Activated naive CD4-positive, alpha-beta T cell treated with Interleukin-2 at 50 U/mL for 16 hours (primary cell): ENCODE results near the gene SUPT16H.
"Not testable (repeated sequence)": the region's sequence is repeated elsewhere in the genome, so short reads cannot be mapped to it uniquely, and the experiment has no call there.

Experiments
- DNase-seq: peaks from one replicate; pipeline ENCODE4 v3.0.0-alpha.2; 2020

SUPT16H gene

DNA sequence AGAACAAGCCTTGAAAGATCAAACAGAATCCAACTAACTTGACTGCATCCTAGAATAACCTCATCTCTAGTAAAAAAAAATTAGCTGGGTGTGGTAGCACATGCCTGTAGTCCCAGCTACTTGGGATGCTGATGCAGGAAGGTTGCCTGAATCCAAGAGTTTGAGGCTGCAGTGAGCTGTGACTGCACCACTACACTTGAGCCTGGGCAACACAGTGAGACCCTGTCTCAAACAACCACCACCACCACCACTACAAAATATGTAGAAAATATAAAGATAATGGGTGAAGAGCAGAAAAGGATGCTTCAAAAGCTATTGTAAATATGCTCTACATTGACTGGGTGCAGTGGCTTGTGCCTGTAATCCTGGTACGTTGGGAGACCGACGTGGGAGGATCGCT, 27.3 kb downstream of the SUPT16H start:
- DNase-seq, result no peak

DNA sequence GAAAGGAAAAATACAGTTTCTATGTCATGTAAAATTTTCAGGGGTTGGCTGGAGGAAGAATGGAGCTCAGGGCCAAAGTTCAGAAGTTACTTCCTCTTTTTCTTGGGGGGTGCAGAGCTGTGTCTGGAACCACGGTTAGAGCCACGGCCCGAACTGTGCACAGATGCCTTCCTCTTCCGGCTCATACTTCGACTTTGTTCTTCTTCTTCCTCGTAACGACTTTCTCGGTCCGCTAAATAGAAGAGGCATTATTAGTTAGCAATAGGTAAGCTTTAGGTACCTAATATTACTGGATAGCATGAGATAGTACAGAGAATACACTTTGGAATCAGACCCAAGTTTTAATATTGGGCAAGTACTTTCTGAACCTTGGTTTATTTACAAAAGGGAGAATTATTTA, 31.2 kb downstream of the SUPT16H start:
- DNase-seq, result no peak

- DNase-seq, result no peak
Measured at GRCh38 chr14:21350539-21350938, 33.3 kb downstream of the SUPT16H start.

GRCh38 chr14:21347201-21347600, 36.6 kb downstream of the SUPT16H start:
- DNase-seq, result no peak

DNA sequence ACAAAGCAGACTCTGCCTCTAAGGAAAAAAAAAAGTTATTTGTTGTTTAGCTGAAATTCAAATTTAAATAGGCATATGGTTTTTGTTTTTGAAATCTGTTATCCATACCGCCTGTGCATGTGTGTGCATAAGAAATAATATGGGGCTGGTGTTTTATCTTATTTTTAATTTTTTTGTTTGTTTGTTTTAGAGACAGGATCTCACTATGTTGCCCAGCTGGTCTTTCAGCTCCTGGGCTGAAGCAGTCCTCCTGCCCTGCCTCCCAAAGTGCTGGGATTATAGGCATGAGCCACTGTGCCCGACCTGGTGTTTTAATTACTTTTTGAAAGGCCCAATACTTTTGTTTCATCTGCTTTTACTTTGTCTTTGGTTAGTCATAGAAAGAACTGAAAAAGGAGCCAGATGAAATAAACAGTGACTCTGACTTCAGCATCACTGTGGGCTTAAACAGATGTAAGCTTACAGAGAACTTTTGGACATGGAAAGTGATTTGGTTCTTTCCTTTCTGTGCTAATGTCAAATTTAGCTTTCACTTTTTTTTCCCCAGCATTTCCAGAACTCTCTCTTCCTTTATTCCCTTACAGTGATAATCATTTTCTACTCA, 37.2 kb downstream of the SUPT16H start:
- DNase-seq, result no peak

DNA sequence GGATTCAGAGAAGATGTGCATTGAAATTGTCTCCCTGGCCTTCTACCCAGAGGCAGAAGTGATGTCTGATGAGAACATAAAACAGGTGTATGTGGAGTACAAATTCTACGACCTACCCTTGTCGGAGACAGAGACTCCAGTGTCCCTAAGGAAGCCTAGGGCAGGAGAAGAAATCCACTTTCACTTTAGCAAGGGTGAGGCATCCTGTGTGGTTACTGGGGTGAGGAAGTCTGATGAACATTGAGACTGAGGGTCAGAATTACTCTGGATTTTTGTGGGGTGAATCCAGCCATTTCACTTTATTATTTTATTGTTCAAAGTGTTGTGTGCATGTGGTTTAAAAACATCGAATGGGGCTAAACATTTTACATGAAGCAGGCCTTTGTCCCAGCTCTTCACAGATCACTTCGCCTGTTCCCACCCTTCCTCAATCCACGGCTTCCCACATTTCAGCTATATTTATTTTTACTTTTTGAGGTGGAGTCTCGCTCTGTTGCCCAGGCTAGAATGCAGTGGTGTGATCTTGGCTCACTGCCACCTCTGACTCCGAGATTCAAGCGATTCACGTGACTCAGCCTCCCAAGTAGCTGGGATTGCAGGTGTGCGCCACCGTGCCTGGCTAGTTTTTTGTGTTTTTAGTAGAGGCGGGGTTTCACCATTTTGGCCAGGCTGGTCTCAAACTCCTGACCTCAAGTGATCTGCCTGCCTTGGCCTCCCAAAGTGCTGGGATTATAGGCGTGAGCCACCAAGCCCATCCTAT, 40.6 kb downstream of the SUPT16H start:
- no peak for DNase-seq

DNA sequence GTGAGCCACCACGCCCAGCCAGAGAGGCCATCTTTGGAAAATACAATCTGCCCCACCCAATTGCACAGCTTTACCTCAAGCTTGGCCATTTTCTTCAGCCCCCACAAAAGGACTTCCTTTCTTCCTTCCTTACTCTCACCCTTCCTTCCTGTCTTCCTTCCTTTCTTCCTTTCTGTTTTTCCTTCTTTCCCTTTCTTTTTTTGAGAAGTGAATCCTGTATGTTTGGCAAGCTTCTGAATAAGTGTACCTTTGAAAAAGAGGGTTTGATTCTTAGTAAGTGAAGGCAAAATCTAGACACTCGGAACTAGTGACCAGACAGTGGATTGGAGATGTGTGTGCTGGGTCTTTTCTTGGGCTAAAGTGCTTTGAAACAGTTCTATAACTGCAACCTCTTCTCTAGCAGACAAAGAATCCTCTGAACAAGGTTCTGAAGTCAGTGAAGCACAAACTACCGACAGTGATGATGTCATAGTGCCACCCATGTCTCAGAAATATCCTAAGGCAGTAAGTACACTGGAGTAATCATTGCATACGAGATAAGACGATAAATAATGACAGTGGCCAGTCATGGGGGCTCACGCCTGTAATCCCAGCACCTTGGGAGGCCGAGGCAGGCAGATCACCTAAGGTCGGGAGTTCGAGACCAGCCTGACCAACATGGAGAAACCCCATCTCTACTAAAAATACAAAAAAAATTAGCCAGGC, 49.5 kb downstream of the SUPT16H start:
- no peak for DNase-seq

DNA sequence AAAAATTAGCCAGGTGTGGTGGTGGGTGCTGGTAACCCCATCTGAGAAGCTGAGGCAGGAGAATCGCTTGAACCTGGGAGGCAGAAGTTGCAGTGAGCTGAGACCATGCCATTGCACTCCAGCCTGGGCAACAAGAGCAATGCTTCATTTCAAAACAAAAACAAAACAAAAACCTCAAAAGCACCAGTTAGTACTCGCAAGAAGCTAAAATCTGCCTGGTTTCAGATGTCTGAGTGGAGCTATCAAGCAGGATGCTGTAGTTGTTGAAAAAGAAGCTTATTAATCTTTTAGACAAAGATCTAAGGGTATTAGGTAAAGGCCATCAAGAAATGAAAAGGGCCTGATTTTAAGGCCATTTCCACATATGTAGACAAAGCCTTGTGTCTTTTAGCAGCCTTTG, 50.9 kb downstream of the SUPT16H start:
- DNase-seq, result no peak

GRCh38 chr14:21326972-21327371, 56.8 kb downstream of the SUPT16H start:
- DNase-seq, result no peak

- no peak for DNase-seq
Measured at GRCh38 chr14:21322716-21323115, 61.1 kb downstream of the SUPT16H start.

GRCh38 chr14:21320913-21321312, 62.9 kb downstream of the SUPT16H start:
- DNase-seq, result no peak

- DNase-seq, result no peak
Measured at GRCh38 chr14:21317398-21317797, 66.4 kb downstream of the SUPT16H start.

- no peak for DNase-seq
Measured at GRCh38 chr14:21313512-21313911, 70.3 kb downstream of the SUPT16H start.

DNA sequence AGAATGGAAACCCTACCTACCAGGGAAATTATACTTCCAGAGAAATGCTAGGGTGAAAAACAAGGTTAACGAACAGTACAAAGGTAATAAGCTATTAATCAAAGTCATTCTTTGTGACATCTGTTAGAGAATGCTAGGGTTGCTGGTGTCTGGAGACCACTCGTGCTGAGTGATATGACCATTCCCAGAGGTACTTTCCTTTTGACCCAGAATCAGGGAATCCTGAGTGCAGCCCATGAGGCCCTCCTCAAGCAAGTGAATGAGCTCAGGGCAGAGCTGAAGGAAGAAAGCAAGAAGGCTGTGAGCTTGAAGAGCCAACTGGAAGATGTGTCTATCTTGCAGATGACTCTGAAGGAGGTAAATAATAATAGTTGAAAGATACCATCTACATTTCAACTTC, 72.2 kb downstream of the SUPT16H start:
- no peak for DNase-seq

GRCh38 chr14:21309956-21310355, 73.9 kb downstream of the SUPT16H start:
- DNase-seq, result no peak

DNA sequence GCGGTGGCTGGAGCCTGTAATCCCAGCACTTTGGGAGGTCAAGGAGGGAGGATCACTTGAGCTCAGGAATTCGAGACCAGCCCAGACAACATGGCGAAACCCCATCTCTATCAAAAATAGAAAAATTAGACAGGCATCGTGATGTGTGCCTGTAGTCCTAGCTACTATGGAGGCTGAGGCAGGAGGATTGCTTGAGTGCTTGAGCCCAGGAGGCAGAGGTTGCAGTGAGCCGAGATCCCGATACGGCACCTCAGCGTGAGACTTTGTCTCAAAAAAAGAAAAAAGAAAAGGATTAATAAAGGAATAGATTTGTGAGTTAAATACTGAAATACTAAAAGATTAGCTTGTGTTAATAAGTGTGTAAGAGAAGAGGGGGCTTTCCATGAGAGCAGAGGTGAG, 74.6 kb downstream of the SUPT16H start:
- no peak for DNase-seq

DNA sequence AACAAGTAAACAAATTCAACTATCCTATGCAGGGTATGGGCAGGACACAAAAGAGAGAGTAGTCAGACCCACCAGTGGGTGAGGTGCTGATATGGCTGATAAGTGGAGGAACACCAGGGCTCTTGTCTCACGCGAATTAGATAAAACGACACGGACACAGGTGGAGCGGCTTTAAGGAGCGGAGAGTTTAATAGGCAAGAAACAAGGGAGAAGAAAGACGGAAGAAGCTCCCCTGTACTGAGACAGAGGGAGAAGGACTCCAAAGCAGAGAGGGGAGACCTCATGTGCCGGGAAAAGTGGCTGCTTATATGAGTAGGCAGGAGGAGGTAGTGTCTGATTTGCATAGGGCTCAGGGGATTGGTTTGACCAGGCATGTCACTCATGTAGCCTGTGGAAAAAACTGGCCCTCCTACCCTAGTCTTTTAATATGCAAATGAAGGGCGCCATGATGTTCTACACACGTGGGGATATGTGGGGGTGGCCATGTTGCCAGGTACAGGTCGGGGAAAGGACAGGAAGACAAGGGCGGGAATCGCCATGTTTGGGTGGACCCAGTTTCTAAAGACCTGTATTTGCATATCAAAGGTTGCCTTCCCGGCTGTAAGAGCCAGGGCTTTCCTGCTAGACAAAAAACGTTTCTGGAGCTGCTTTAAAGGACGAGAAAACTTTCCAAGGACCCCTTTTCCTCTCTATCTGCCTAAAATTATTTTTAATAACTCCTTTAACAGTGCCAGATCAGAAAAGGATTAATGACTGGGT, 75.2 kb downstream of the SUPT16H start:
- peak; percentile 84 for DNase-seq

GRCh38 chr14:21308132-21308478, 75.7 kb downstream of the SUPT16H start:
- DNase-seq, result no peak

DNA sequence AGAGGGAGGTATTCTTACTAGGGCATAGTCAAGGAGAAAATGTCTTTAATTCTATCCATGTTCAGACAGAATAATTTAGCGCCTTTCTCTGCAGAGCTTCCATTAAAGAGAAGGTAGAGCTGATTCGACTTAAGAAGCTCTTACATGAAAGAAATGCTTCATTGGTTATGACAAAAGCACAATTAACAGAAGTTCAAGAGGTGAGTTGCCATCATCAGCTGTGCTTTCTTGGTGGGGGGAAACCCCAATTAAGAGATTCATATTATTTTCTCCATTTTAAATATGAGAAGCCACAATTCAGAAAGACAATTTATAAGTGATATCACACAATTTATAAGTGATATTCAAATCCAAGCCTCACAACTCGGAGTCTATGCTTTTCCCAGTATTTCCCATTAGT, 76.2 kb downstream of the SUPT16H start:
- DNase-seq, result no peak

DNA sequence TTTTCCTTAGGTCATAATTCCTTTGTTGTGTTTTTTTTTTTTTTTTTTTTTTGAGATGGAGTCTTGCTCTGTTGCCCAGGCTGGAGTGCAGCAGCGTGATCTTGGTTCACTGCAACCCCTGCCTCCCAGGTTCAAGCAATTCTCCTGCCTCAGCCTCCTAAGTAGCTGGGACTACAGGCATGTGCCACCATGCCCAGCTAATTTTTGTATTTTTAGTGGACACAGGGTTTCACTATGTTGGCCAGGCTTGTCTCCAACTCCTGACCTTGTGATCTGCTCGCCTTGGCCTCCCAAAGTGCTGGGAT, 81.0 kb downstream of the SUPT16H start:
- not testable (repeated sequence) for DNase-seq

DNA sequence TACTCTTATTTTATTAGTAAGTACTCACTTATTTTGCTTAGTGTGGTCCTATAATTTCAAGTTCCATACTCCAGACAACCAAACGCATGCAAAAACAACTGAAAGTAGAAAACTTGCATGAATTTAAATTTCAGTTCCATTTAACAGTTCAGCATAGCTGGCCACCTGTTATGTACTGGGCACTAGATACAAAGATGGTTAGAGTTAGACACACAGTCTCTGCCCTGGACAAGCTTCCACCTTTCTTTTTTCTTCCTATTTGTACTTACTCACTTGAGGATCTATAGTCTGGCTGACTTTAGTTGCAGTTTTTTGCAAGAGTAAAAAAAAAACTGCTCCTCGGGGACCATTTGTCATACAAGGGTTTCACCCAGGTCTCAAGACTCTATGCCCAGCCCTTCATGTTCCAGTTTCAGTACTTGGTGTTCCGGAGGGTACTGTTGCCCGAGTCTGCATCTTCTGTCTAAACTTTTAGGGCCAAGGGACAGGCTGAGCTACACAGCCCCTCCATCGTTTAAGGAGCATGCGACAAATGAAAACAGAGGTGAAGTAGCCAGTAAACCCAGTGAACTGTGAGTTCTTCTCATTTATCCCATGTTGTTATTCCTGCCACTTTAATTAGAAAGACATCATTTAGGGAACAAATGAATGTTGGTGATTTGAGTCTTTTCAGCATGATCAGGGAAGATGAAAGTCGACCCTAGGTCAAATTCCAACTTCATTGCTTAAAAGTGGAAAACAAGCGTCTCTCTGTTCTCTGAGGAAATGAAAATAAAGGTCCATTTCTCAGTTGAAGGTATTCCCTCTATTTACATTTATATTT, 81.6 kb downstream of the SUPT16H start:
- DNase-seq, result no peak
